H1 (cell line): Measurements from ENCODE around the gene NABP2. TPM values are rescaled to one million over a fixed set of nuclear protein-coding genes. Genes with fewer than 3 reads are reported as not detected.

Experiments
- CTCF ChIA-PET: fragments of 300-600 bp; sonication (Branson Sonifier 250); formaldehyde crosslinking; loops from one replicate; lab custom pipeline; 2021; ENCODE audit not compliant: partially characterized antibody; lab: Charles Lee
- POLR2A ChIA-PET: fragments of 300-600 bp; sonication (Branson Sonifier 250); formaldehyde crosslinking; loops from one replicate; lab custom pipeline; 2021; ENCODE audit warnings: inconsistent platforms; ENCODE audit not compliant: partially characterized antibody; lab: Charles Lee
- DNase-seq, 2 experiments: peaks; one replicate each; pipeline versions ENCODE4 v3.0.0 to v3.0.0-alpha.2; 2010 to 2022; ENCODE audit warnings: low spot score in 2 of 2, low read depth in 1 of 2, mixed read lengths in 1 of 2
- FAIRE-seq: peaks from 2 replicates; lab custom pipeline; 2011; peaks lifted over from hg19 to GRCh38; lab: Jason Lieb, UNC
- H2AFZ ChIP-seq: 2 replicates; pipeline ENCODE4 v1.8.1; 2012; ENCODE audit warnings: low read length, inconsistent platforms
- H2AK5ac ChIP-seq: 2 replicates; pipeline ENCODE4 v1.6.1; 2013; ENCODE audit warnings: low read depth, low read length
- H2BK120ac ChIP-seq: replicated peaks from 2 replicates; pipeline ENCODE3; 2013; ENCODE audit warnings: low read depth, low read length, inconsistent platforms
- H2BK12ac ChIP-seq: 2 replicates; pipeline ENCODE4 v1.6.1; 2013; ENCODE audit warnings: low read depth, low read length
- H2BK15ac ChIP-seq: 2 replicates; pipeline ENCODE4 v1.6.1; 2013; ENCODE audit warnings: low read length
- H2BK20ac ChIP-seq: 2 replicates; pipeline ENCODE4 v1.6.1; 2013; ENCODE audit warnings: low read length
- H2BK5ac ChIP-seq: 2 replicates; pipeline ENCODE4 v1.6.1; 2013; ENCODE audit warnings: low read depth, low read length
- H3K14ac ChIP-seq: 2 replicates; pipeline ENCODE4 v1.6.1; 2013; ENCODE audit warnings: inconsistent platforms; ENCODE audit not compliant: insufficient read length
- H3K18ac ChIP-seq: 2 replicates; pipeline ENCODE4 v1.6.1; 2013; ENCODE audit warnings: low read length; ENCODE audit errors: extremely low read depth
- H3K23ac ChIP-seq: 2 replicates; pipeline ENCODE4 v1.6.1; 2013; ENCODE audit warnings: inconsistent platforms; ENCODE audit not compliant: insufficient read length
- H3K23me2 ChIP-seq: 2 replicates; pipeline ENCODE4 v1.6.1; 2013; ENCODE audit warnings: low read depth, low read length
- H3K27ac ChIP-seq: 2 replicates; pipeline ENCODE4 v1.6.1; 2011; ENCODE audit warnings: low read depth, low read length, inconsistent platforms
- H3K27me3 ChIP-seq, 4 experiments: replicated peaks in 1 of 4; 1 replicate in 1 of 4; 2 replicates in 3 of 4; pipeline versions ENCODE4 v1.6.1 to v1.8.1; 2011 to 2013; ENCODE audit warnings: low read length in 3 of 4, mild to moderate bottlenecking in 3 of 4, inconsistent platforms in 2 of 4, mixed read lengths in 2 of 4, moderate library complexity in 1 of 4; ENCODE audit not compliant: control insufficient read depth in 3 of 4, insufficient read depth in 3 of 4; ENCODE audit errors: extremely low read depth in 1 of 4
- H3K36me3 ChIP-seq, 4 experiments: 2 replicates each; pipeline versions ENCODE4 v1.6.1 to v1.8.1; 2011 to 2013; ENCODE audit warnings: mild to moderate bottlenecking in 4 of 4, low read length in 3 of 4, moderate library complexity in 2 of 4, control low read depth in 1 of 4, inconsistent platforms in 1 of 4; ENCODE audit not compliant: insufficient read depth in 4 of 4, control insufficient read depth in 2 of 4
- H3K4ac ChIP-seq: replicated peaks from 2 replicates; pipeline ENCODE3; 2013; ENCODE audit warnings: low read length, low read depth, mixed read lengths, inconsistent platforms; ENCODE audit not compliant: insufficient read length
- H3K4me1 ChIP-seq, 4 experiments: replicated peaks in 1 of 4; 1 replicate in 1 of 4; 2 replicates in 3 of 4; pipeline versions ENCODE4 v1.6.1 to v1.8.1; 2011 to 2013; ENCODE audit warnings: low read length in 3 of 4, inconsistent platforms in 2 of 4, mixed read lengths in 1 of 4; ENCODE audit not compliant: insufficient read depth in 4 of 4, control insufficient read depth in 3 of 4
- H3K4me2 ChIP-seq, 2 experiments: 2 replicates each; pipeline versions ENCODE4 v1.6.1 to v1.8.1; 2011 to 2013; ENCODE audit warnings: low read depth in 2 of 2, low read length in 2 of 2, control low read depth in 1 of 2, inconsistent platforms in 1 of 2, mild to moderate bottlenecking in 1 of 2; ENCODE audit not compliant: insufficient read depth in 1 of 2
- H3K4me3 ChIP-seq, 4 experiments: fragments of 200-600, 300-600 bp in 1 of 4; sonication (generic), shearing (Covaris generic), sonication (Bioruptor Twin) in 1 of 4; 2 replicates each; pipeline versions ENCODE4 v1.5.1 to v1.8.1; 2011 to 2016; ENCODE audit warnings: low read length in 4 of 4, low read depth in 3 of 4, control low read depth in 2 of 4, inconsistent platforms in 2 of 4, mild to moderate bottlenecking in 2 of 4, mixed read lengths in 1 of 4, moderate library complexity in 1 of 4; ENCODE audit not compliant: insufficient read depth in 2 of 4; ENCODE audit errors: extremely low read depth in 1 of 4
- H3K56ac ChIP-seq: replicated peaks from 2 replicates; pipeline ENCODE3; 2013; ENCODE audit warnings: low read depth, mild to moderate bottlenecking, mixed read lengths, low read length, inconsistent platforms; ENCODE audit not compliant: insufficient read length
- H3K79me1 ChIP-seq: 2 replicates; pipeline ENCODE4 v1.6.1; 2013; ENCODE audit warnings: low read depth, low read length, control low read depth
- H3K79me2 ChIP-seq, 2 experiments: 2 replicates each; pipeline versions ENCODE4 v1.6.1 to v1.8.1; 2012 to 2013; ENCODE audit warnings: low read length in 2 of 2, mild to moderate bottlenecking in 2 of 2, inconsistent platforms in 1 of 2; ENCODE audit not compliant: insufficient read depth in 2 of 2, control insufficient read depth in 1 of 2
- H3K9ac ChIP-seq, 4 experiments: replicated peaks in 1 of 4; 1 replicate in 1 of 4; 2 replicates in 3 of 4; pipeline versions ENCODE4 v1.6.1 to v1.8.1; 2011 to 2013; ENCODE audit warnings: low read depth in 3 of 4, low read length in 3 of 4, control low read depth in 2 of 4, mild to moderate bottlenecking in 2 of 4, moderate library complexity in 2 of 4, inconsistent platforms in 1 of 4; ENCODE audit errors: extremely low read depth in 1 of 4
- H3K9me3 ChIP-seq, 2 experiments: 2 replicates each; pipeline versions ENCODE4 v1.6.1 to v1.8.1; 2012 to 2013; ENCODE audit warnings: mild to moderate bottlenecking in 2 of 2, moderate library complexity in 2 of 2, control low read depth in 1 of 2, inconsistent platforms in 1 of 2, low read depth in 1 of 2, low read length in 1 of 2, mixed read lengths in 1 of 2; ENCODE audit not compliant: insufficient read depth in 2 of 2
- H4K20me1 ChIP-seq, 2 experiments: replicated peaks in 1 of 2; 2 replicates each; pipeline versions ENCODE3 to v1.8.1; 2011 to 2013; ENCODE audit warnings: inconsistent platforms in 2 of 2, low read length in 2 of 2, mild to moderate bottlenecking in 1 of 2; ENCODE audit not compliant: insufficient read depth in 2 of 2, control insufficient read depth in 1 of 2
- H4K5ac ChIP-seq: 2 replicates; pipeline ENCODE4 v1.6.1; 2013; ENCODE audit warnings: low read length, low read depth, mixed read lengths, inconsistent platforms; ENCODE audit not compliant: insufficient read length
- H4K8ac ChIP-seq: 2 replicates; pipeline ENCODE4 v1.8.0; 2013; ENCODE audit warnings: mild to moderate bottlenecking, moderate library complexity, low read length, inconsistent platforms; ENCODE audit not compliant: insufficient read depth; ENCODE audit errors: extremely low read depth
- H4K91ac ChIP-seq: replicated peaks from 2 replicates; pipeline ENCODE3; 2013; ENCODE audit warnings: low read length, mixed read lengths, inconsistent platforms; ENCODE audit not compliant: insufficient read length
- CBX5 ChIP-seq: fragments of 300-800, 300-1000 bp; sonication (generic); IDR thresholded peaks from 2 replicates; pipeline ENCODE4 v1.7.1; 2016; ENCODE audit warnings: antibody characterized with exemption, low read length, low read depth
- HDAC6 ChIP-seq: IDR thresholded peaks from one replicate; pipeline ENCODE4 v1.7.1; 2012; ENCODE audit warnings: low read depth, mild to moderate bottlenecking, inconsistent platforms, low read length, moderate library complexity
- POLR2AphosphoS5 ChIP-seq: IDR thresholded peaks from 2 replicates; pipeline ENCODE4 v1.6.1; 2011; ENCODE audit warnings: low read depth, low read length
- RAD21 ChIP-seq, 2 experiments: IDR thresholded peaks in 1 of 2; conservative IDR thresholded peaks in 1 of 2; 2 replicates each; pipeline ENCODE4 v1.6.1; 2011; ENCODE audit warnings: low read depth in 2 of 2, low read length in 2 of 2, improper control_type of control experiment in 1 of 2, inconsistent platforms in 1 of 2, mild to moderate bottlenecking in 1 of 2, moderate library complexity in 1 of 2
- RBBP5 ChIP-seq: IDR thresholded peaks from 2 replicates; pipeline ENCODE4 v1.7.1; 2012; ENCODE audit warnings: low read depth, mild to moderate bottlenecking, inconsistent platforms, low read length, moderate library complexity, borderline replicate concordance
- SIRT6 ChIP-seq: IDR thresholded peaks from one replicate; pipeline ENCODE4 v1.7.1; 2012; ENCODE audit warnings: low read length, inconsistent platforms
- SP4 ChIP-seq: IDR thresholded peaks from 2 replicates; pipeline ENCODE4 v1.6.1; 2012; ENCODE audit warnings: low read length, inconsistent platforms
- WGBS, 2 experiments: shearing (Covaris generic) in 1 of 2; methylation state at CpG; one replicate each; pipeline versions ENCODE4 v1.1.6 to v1.1.7; 2013 to 2015; ENCODE audit warnings: low lambda C conversion rate in 2 of 2, mixed read lengths in 2 of 2, inconsistent platforms in 1 of 2, low coverage in 1 of 2, missing lambda C conversion rate in 1 of 2; ENCODE audit not compliant: insufficient replicate concordance in 2 of 2, insufficient coverage in 1 of 2, insufficient read length in 1 of 2; ENCODE audit errors: extremely low coverage in 1 of 2, missing lambda C conversion rate in 1 of 2; 5-methylcytosine and 5-hydroxymethylcytosine counted together
- polyA plus RNA-seq, 7 experiments: library from polyadenylated mRNA; depleted of rRNA in 3 of 7; stranded (reverse) in 5 of 7; unstranded in 2 of 7; fragments of >200 nt in 5 of 7; fragments of 200-250 nt in 2 of 7; gene quantifications; 1 replicate in 5 of 7; 2 replicates in 1 of 7; 4 replicates in 1 of 7; pipeline versions ENCODE4 v1.2.1 to v1.2.3, GENCODE V29; 2011 to 2013; ENCODE audit warnings: missing spikeins in 2 of 7, mixed read lengths in 2 of 7
- total RNA-seq: library from RNA; stranded (reverse); fragmentation: NEBNext Ultra II Directional; extraction: Animal tissue kit (Norgen Biotek cat#: 25700); gene quantifications from 2 replicates; pipeline ENCODE4 v1.2.1, GENCODE V29; 2021

Gene NABP2
- total and polyA plus RNA-seq, 2 of the 8 experiments (the other 6 are each of a cell fraction or from before 2014, with no cell fraction given) = 58.1 to 67.5 TPM

DNA sequence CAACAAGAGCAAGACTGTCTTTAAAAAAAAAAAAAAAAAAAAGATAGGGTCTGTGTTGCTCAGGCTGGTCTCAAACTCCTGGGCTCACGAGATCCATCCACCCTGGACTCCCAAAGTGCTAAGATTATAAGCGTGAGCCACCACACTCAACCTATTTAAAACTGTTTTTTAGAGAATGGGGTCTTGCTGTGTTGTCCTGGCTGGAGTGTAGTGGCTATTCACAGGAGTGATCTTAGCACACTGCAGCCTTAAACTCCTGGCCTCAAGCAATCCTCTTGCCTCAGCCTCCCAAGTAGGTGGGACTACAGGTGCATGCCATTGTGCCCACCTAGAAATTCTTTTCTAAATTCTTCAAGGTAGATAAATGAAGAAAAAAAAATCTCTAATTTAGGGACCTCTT, 50.2 kb downstream of the NABP2 start:
- POLR2A ChIA-PET = interaction anchor here (0.8 kb wide), 1 partner anchor 13 kb away, joined by 3 read pairs; no protein-coding TSS in a partner anchor
- no peak overlapping the region for H4K5ac ChIP-seq

More for the DNA sequence above, 50.2 kb downstream of the NABP2 start:
- DNase-seq (no peak), FAIRE-seq (no peak)
- no peak overlapping the region for H3K27ac ChIP-seq
- H4K20me1 ChIP-seq = no peaks in the 10 kb centered on the region
- no peak overlapping the region for H3K4me3 ChIP-seq
- H2BK12ac ChIP-seq = no peak overlapping the region
- no peak overlapping the region for H2AFZ ChIP-seq
- no peaks in the 10 kb centered on the region for H3K23me2 ChIP-seq
- no peaks in the 10 kb centered on the region for H3K79me2 ChIP-seq
- H3K79me1 ChIP-seq = no peaks in the 10 kb centered on the region
- H3K4me1 ChIP-seq = no peaks in the 10 kb centered on the region
- no peak overlapping the region for H2AK5ac ChIP-seq
- no peak overlapping the region for H2BK15ac ChIP-seq
- H3K56ac ChIP-seq = no peak overlapping the region
- H3K14ac ChIP-seq = no peak overlapping the region
- no peak overlapping the region for H3K18ac ChIP-seq
- H2BK5ac ChIP-seq = no peak overlapping the region
- peaks cover 15 to 66% (median 47%) of the 10 kb centered on the region in 4 experiments; a peak in 7 of 8 replicates for H3K36me3 ChIP-seq
- 97% methylated on average over 2 of the region's 2 CpGs; no CpG with 5 or more reads in 1 of the 2 experiments for whole genome bisulfite sequencing, 2 experiments
- no peak overlapping the region for H3K9ac ChIP-seq
- H3K27me3 ChIP-seq = no peaks in the 10 kb centered on the region
- no peak for TF ChIP-seq RBBP5
- no peak for TF ChIP-seq POLR2AphosphoS5
- TF ChIP-seq HDAC6 = no peak
- no peak for TF ChIP-seq SIRT6
- TF ChIP-seq CBX5 = no peak
- TF ChIP-seq SP4 = no peak
- no peak for TF ChIP-seq RAD21 (IDR thresholded peaks at IDR 0.05 in 1 of 2, conservative IDR thresholded peaks at IDR 0.05 in 1 of 2; ENCODE audit: low read depth in 2 of 2, low read length in 2 of 2)
- no peak overlapping the region for H3K23ac ChIP-seq
- CTCF ChIA-PET = interaction anchor here (1.8 kb wide), 1 partner anchor 7 kb away, joined by 6 read pairs; the partner anchor contains the start of gene COQ10A
- H3K4me2 ChIP-seq = no peak overlapping the region
- no peak overlapping the region for H2BK20ac ChIP-seq
- H4K91ac ChIP-seq = no peak overlapping the region
- no peaks in the 10 kb centered on the region for H3K9me3 ChIP-seq
- no peak overlapping the region for H4K8ac ChIP-seq
- no peak overlapping the region for H3K4ac ChIP-seq
- H2BK120ac ChIP-seq = no peak overlapping the region
